ENCODE measurements around the gene B4GALT6.

- no peak for TF ChIP-seq CTCF (IDR thresholded peaks at IDR 0.05)
- TF ChIP-seq POLR2A (IDR thresholded peaks at IDR 0.05), result no peak
These were observed 6.0 kb downstream of the B4GALT6 start for GRCh38 chr18:31678425-31678824.
